GM12875 (cell line): ENCODE results near the gene CES1.
"Not testable (repeated sequence)": the region's sequence is repeated elsewhere in the genome, so short reads cannot be mapped to it uniquely, and the experiment has no call there.

Experiments used
- H3K4me3 ChIP-seq: one replicate; pipeline ENCODE4 v1.5.1; 2011; ENCODE audit warnings: low read depth, low read length, control low read depth
- CTCF ChIP-seq: IDR thresholded peaks from 2 replicates; pipeline ENCODE4 v1.5.1; 2011; ENCODE audit warnings: low read depth, mild to moderate bottlenecking, control low read depth, inconsistent platforms, low read length, moderate library complexity, borderline replicate concordance; ENCODE audit not compliant: insufficient read depth

CES1 gene

GRCh38 chr16:55756963-55757362, 75.9 kb downstream of the CES1 start:
- no peak overlapping the region for H3K4me3 ChIP-seq
- TF ChIP-seq CTCF = no peak

GRCh38 chr16:55754056-55754455, 78.8 kb downstream of the CES1 start:
- TF ChIP-seq CTCF = no peak
- no peak overlapping the region for H3K4me3 ChIP-seq

GRCh38 chr16:55753145-55753631, 79.7 kb downstream of the CES1 start:
- H3K4me3 ChIP-seq = not testable (repeated sequence)
